Uterus (tissue), 2 donors: ENCODE measurements around the gene AMIGO3.

Experiments
- CTCF ChIP-seq, 4 experiments: fragments of 200-600 bp in 2 of 4; fragments of 450-650 bp in 2 of 4; sonication (generic) in 2 of 4; IDR thresholded peaks; one replicate each; pipeline ENCODE4 v1.5.1; 2016 to 2019; ENCODE audit warnings: antibody characterized with exemption in 4 of 4, mild to moderate bottlenecking in 2 of 4, moderate library complexity in 1 of 4
- POLR2A ChIP-seq, 2 donors: fragments of 450-650 bp; IDR thresholded peaks; one replicate each; pipeline ENCODE4 v1.6.1; 2016; ENCODE audit warnings: antibody characterized with exemption in 2 of 2, mild to moderate bottlenecking in 1 of 2, moderate library complexity in 1 of 2

GRCh38 chr3:49670940-49671290, 48.6 kb downstream of the AMIGO3 start:
- TF ChIP-seq CTCF (IDR thresholded peaks at IDR 0.05), result no peak
- TF ChIP-seq POLR2A (IDR thresholded peaks at IDR 0.05), result no peak
